Chondrocyte (in vitro differentiated cells): ENCODE results near the gene SOCS6. TPM values are rescaled to one million over a fixed set of nuclear protein-coding genes. Genes with fewer than 3 reads are reported as not detected.
"Not testable (repeated sequence)": the region's sequence is repeated elsewhere in the genome, so short reads cannot be mapped to it uniquely, and the experiment has no call there.

ENCODE experiments used
- DNase-seq: peaks from one replicate; pipeline ENCODE4 v3.0.0; 2021; ENCODE audit warnings: mixed read lengths, low spot score
- H3K27ac Mint-ChIP-seq: one replicate; pipeline ENCODE4 v1.8.0; 2021; ENCODE audit warnings: mild to moderate bottlenecking, moderate library complexity, mixed read lengths; ENCODE audit not compliant: unreplicated experiment
- H3K27me3 Mint-ChIP-seq: 2 replicates; pipeline ENCODE4 v1.8.0; 2021; ENCODE audit warnings: low read depth, mixed read lengths
- H3K36me3 Mint-ChIP-seq: 2 replicates; pipeline ENCODE4 v1.8.0; 2021; ENCODE audit warnings: low read depth, mixed read lengths
- H3K4me1 Mint-ChIP-seq: 2 replicates; pipeline ENCODE4 v1.8.0; 2021; ENCODE audit warnings: low read depth, mild to moderate bottlenecking, mixed read lengths
- H3K4me3 Mint-ChIP-seq: one replicate; pipeline ENCODE4 v1.8.0; 2021; ENCODE audit warnings: mild to moderate bottlenecking, moderate library complexity, mixed read lengths; ENCODE audit not compliant: unreplicated experiment
- H3K9me3 Mint-ChIP-seq: 2 replicates; pipeline ENCODE4 v1.8.0; 2021; ENCODE audit warnings: low read depth, mixed read lengths
- total RNA-seq: library from RNA; stranded (reverse); gene quantifications from 3 replicates; pipeline ENCODE4 v1.2.1, GENCODE V29; 2021
- TF ChIP-seq, protein P1 (sequence below): fragments of 200-600 bp; sonication (generic); IDR thresholded peaks from 2 replicates; pipeline ENCODE4 v1.5.0; 2021; ENCODE audit warnings: antibody characterized with exemption, mild to moderate bottlenecking, moderate library complexity

Gene SOCS6
- total RNA-seq, 1 donor from 2014 or later = 18.5 TPM

DNA sequence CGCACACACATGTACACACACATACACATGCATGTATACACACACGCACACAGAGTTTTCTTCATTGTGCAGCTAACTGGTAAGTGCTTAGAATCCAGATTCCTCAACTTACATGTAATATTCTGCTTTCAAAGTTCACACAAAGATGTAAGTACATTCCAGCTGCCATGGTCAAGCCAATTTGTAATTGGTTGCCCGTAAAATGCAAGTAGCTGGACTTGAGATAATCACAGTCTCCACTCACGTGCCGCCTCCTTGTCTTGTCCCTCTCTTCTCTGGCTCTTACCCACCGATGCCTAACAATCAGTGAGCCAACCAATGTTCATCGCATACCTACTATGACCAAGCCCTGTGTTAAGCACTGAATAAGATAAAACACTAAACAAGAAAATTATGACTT lies 77.8 kb downstream of the SOCS6 start:
- H3K27ac Mint-ChIP-seq = peak overlapping the region; percentile 77
- H3K4me3 Mint-ChIP-seq = no peak overlapping the region

GRCh38 chr18:70367344-70367743 lies 78.5 kb downstream of the SOCS6 start:
- not testable (repeated sequence) for H3K27ac Mint-ChIP-seq, H3K9me3 Mint-ChIP-seq, H3K4me3 Mint-ChIP-seq, DNase-seq, H3K27me3 Mint-ChIP-seq, H3K36me3 Mint-ChIP-seq
- H3K4me1 Mint-ChIP-seq = peaks cover 22% of the 10 kb centered on the region

More for the DNA sequence above, 77.8 kb downstream of the SOCS6 start:
- DNase-seq = no peak
- TF ChIP-seq, protein P1, sequence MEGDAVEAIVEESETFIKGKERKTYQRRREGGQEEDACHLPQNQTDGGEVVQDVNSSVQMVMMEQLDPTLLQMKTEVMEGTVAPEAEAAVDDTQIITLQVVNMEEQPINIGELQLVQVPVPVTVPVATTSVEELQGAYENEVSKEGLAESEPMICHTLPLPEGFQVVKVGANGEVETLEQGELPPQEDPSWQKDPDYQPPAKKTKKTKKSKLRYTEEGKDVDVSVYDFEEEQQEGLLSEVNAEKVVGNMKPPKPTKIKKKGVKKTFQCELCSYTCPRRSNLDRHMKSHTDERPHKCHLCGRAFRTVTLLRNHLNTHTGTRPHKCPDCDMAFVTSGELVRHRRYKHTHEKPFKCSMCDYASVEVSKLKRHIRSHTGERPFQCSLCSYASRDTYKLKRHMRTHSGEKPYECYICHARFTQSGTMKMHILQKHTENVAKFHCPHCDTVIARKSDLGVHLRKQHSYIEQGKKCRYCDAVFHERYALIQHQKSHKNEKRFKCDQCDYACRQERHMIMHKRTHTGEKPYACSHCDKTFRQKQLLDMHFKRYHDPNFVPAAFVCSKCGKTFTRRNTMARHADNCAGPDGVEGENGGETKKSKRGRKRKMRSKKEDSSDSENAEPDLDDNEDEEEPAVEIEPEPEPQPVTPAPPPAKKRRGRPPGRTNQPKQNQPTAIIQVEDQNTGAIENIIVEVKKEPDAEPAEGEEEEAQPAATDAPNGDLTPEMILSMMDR = no peak
- Mint-ChIP-seq H3K36me3 (no peaks in the 10 kb centered on the region), H3K9me3 (no peaks in the 10 kb centered on the region), H3K4me1 (peaks cover 22% of the 10 kb centered on the region), H3K27me3 (no peaks in the 10 kb centered on the region)

GRCh38 chr18:70368903-70369302 lies 80.1 kb downstream of the SOCS6 start:
- Mint-ChIP-seq H3K36me3 (no peaks in the 10 kb centered on the region), H3K9me3 (no peaks in the 10 kb centered on the region), H3K27me3 (no peaks in the 10 kb centered on the region), H3K4me3 (no peak overlapping the region), H3K27ac (no peak overlapping the region), H3K4me1 (peaks cover 28% of the 10 kb centered on the region)
- no peak for DNase-seq
- TF ChIP-seq, protein P1 = no peak

GRCh38 chr18:70370762-70371733 lies 82.2 kb downstream of the SOCS6 start:
- Mint-ChIP-seq H3K4me3 (no peak overlapping the region), H3K4me1 (peaks cover 18% of the 10 kb centered on the region), H3K27ac (no peak overlapping the region), H3K36me3 (no peaks in the 10 kb centered on the region), H3K27me3 (no peaks in the 10 kb centered on the region), H3K9me3 (no peaks in the 10 kb centered on the region)
- TF ChIP-seq, protein P1 = no peak
- no peak for DNase-seq

DNA sequence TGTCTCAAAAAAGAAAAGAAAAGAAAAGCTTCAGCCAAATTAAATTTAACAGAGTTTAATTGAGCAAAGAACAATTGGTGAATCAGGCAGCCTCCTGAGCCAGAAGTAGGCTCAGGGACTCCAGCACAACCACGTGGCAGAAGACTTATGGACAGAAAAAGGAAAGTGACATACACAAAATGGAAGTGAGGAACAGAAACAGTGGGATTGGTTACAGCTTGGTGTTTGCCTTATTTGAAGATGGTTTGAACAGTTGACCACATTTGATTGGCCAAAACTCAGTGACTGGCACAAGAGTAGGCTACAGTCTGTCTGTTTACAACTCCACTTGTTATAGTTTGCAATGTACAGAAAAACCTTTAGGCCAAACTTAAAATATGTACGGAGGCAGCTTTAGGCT lies 83.1 kb downstream of the SOCS6 start:
- peaks cover 11% of the 10 kb centered on the region for H3K4me1 Mint-ChIP-seq

More for the DNA sequence above, 83.1 kb downstream of the SOCS6 start:
- no peaks in the 10 kb centered on the region for H3K9me3 Mint-ChIP-seq
- no peak for DNase-seq
- no peaks in the 10 kb centered on the region for H3K27me3 Mint-ChIP-seq
- no peaks in the 10 kb centered on the region for H3K36me3 Mint-ChIP-seq
- no peak overlapping the region for H3K4me3 Mint-ChIP-seq
- TF ChIP-seq, protein P1 = no peak
- H3K27ac Mint-ChIP-seq = no peak overlapping the region
